Stimulated activated CD4-positive, alpha-beta T cell treated with anti-CD3 and anti-CD28 coated beads, Interleukin-4, amount 100 ng/mL, for 4 hours (primary cell): ENCODE measurements around the gene BCL2L2.
"Not testable (repeated sequence)": the region's sequence is repeated elsewhere in the genome, so short reads cannot be mapped to it uniquely, and the experiment has no call there.

Experiments
- DNase-seq, 2 experiments: peaks; one replicate each; pipeline ENCODE4 v3.0.0-alpha.2; 2020

Gene BCL2L2

DNA sequence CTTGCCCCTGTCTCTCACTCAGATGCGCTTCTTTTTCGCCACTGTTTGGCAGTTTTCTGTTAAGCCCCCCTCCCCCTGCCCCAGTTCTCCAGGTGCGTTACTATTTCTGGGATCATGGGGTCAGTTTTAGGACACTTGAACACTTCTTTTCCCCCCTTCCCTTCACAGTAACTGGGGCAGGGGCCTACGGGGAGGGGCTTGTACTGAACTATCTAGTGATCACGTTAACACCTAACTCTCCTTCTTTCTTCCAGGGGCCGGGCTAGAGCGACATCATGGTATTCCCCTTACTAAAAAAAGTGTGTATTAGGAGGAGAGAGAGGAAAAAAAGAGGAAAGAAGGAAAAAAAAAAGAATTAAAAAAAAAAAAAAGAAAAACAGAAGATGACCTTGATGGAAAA, 18.4 kb downstream of the BCL2L2 start:
- DNase-seq, result no peak

DNA sequence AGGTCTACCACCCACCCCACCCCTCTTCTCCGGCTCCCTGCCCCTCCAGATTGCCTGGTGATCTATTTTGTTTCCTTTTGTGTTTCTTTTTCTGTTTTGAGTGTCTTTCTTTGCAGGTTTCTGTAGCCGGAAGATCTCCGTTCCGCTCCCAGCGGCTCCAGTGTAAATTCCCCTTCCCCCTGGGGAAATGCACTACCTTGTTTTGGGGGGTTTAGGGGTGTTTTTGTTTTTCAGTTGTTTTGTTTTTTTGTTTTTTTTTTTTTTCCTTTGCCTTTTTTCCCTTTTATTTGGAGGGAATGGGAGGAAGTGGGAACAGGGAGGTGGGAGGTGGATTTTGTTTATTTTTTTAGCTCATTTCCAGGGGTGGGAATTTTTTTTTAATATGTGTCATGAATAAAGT, 19.1 kb downstream of the BCL2L2 start:
- DNase-seq, result not testable (repeated sequence)

DNA sequence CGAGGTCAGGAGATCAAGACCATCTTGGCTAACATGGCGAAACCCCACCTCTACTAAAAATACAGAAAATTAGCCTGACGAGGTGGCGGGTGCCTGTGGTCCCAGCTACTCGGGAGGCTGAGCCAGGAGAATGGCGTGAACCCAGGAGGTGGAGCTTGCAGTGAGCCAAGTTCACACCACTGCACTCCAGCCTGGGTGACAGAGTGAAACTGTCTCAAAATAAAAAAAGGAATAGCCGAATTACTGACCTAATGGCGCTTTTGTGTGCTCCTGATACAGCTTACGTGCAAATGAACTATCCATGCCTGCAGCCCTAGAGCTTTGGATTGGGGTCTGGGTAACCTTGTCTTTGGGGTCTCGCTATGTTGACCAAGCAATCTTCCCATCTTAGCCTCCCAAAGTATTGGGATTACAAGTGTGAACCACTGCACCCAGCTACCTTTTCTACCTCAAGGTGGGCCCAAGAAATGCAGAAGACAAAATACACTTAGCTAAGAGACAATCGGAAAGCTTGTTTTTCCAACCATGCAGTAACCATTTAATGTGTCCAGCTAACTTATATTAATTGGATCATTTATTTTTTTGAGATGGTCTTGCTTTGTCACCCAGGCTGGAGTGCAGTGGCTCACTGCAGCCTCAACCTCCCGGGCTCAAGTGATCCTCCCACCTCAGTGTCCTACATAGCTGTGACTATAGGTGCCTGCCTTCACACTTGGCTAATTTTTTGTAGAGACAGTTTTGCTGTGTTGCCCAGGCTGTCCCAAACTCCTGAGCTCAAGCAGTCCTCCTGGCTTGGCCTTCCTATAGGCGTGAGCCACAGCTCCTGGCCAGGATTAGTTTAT, 20.1 kb downstream of the BCL2L2 start:
- DNase-seq, result no peak

DNA sequence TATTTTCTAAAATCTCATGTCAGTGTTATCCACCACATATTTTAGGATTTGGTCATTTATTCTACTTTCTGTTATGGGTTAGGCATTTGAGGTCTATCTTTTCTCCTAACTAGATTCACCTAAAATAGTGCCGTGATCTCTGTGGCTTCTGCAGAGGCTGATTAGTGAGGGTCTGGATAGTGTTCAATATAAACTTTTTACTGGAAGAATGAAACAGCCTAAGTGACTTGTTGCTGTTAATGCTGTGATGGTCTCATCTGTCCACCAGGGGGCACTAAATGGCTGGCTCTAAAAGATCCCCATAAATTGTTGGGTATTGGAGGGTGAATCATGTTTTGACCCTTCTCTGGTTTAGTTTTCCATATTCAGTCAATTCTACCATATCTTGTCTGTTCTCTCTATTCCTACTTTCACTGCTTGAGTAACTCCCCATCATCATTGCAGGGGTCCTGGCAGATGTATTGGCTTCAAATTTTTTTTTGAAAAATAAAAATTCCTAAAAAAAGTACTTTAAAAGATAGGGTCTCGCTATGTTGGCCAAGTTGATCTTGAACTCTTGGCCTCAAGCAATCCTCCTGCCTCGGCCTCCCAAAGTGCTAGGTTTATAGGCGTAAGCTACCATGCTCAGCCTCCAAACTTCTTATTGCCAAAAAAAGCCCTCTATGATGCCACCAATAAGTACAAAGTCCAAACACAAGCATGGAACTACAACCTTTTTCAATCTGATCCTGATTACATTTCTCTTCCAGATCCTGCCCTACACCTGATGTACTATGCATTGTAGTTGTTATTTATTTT, 21.5 kb downstream of the BCL2L2 start:
- peak; percentile 42 to 65 for DNase-seq

DNA sequence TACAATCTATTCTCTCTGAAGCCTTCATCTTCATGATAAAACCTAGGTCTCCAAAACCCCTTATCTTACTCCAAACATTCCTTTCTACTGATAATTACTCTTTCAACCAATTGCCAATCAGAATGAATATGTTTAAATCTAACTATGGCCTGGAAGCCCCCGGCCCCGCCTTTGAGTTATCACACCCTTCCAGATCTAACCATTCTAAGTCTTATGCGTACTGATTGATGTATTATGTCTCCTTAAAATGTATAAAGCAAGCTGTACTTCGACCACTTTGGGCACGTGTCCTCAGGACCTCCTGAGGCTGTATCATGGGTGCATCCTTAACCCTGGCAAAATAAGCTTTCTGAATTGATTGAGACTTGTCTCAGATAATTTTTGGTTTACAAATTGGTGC, 29.0 kb downstream of the BCL2L2 start:
- no peak for DNase-seq

DNA sequence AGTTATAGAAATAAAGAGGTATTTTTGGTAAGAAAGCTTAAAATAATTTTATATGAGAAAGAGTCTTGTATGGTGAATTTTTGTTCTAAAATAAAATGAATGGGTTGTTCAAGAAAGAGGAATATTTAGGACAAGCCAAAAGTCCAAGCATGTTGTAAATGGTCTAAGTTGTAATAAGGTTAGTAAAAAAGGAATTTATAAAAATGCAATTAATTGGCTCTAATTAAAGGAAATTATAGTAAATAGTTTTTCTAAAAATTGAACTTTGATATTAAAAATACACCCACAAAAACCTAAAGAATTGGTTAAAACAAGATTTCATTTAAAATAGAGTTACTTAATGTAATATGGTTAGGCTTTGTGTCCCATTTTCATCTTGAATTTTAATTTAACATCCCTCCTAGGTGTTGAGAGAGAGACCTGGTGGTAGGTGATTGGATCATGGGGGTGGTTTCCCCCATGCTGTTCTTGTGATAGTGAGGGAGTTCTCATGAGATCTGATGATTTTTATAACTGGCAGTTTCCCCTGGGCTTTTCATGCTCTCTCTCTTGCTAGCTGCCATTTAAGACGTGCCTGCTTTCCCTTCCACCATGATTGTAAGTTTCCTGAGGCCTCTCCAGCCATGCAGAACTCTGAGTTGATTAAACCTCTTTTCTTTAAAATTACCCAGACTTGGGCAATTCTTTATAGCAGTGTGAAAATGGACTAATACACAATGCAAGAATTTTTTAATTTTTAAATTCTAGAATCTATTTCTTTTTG, 33.1 kb downstream of the BCL2L2 start:
- no peak for DNase-seq

DNA sequence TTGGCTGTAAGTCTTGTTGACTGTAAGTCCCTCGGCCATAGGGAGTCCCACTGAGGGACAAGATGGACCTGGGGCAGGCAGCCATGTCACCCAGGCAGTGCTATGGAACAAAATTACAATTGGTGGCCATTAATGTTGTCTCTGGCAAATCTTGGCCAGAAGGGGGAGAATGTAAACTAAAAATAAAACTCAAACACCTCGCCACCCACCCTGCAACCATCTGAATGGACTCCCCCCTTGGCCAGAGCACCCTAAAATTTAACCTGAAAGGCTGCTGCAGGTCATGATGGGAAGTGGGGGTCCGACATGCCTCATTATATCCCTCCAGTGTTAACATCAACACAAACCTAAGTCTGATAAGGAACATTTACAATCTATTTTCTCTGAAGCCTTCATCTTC, 37.8 kb downstream of the BCL2L2 start:
- DNase-seq, result no peak

DNA sequence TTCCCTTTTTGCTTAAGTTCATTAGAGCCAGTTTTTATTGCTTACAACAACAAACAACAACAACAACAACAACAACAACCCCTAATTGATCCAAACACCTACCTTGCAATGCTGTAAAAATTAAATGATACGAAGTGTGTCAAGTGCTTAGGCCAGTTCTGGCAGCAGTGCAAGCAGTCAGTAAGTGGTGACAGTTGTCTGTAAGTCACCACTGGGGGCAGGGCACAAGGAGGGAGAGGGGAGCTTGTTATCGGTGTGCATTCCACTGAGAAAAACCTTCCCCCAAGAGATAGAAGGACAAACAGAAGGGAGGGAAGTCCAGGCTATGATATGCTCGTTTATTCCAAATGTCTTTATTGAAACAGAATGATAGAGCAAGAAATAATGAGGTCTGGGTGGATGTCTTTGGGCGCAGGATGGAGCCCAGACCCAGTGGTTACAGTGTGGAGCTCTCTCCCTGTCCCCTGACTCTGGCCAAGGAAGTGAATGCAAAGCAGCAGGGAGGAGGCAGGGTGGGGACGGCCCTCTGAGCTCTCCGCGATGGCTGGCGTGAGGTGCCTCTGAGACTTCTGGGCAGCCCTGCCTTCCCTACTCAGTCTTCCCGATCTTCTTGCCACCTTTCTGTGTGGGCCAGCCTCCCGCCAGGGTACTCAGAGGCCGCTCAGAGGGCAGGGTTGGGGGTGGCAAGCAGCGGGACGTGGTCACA, 39.5 kb downstream of the BCL2L2 start:
- DNase-seq, result no peak

DNA sequence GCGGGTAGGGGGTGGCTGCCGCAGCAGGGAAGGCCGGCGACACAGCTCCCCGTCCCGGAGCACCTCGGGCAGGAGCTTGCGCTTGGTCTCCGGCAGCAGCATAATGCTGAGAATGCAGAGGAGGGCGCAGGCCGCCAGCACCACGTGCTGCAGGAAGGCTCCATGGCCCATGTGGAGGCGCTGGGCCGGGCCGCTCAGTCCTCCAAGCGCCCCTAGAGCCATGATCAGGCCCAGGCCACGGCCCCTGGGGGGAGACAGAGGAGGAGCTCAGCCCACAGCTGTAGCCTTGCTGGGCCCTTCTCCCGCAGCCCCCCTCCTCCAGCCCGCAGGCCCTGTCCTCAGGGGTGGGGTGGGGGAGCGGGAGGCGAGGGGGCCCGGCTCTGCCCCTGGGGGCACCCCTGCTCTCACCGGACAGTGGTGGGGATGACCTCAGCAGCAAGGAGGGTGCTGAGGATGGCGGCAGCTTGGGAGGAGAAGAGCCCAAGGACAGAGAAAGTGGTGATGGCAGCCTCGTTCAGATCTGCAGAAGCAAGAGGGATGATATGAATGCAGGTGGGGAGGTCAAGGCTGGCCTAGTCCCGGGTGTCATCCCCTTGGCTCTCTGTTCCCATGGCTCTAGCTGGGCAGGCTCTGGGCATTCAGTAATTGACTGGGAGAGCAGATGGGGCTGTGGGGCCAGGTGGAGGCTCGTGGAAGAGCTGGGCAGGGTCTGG, 40.2 kb downstream of the BCL2L2 start:
- no peak for DNase-seq

DNA sequence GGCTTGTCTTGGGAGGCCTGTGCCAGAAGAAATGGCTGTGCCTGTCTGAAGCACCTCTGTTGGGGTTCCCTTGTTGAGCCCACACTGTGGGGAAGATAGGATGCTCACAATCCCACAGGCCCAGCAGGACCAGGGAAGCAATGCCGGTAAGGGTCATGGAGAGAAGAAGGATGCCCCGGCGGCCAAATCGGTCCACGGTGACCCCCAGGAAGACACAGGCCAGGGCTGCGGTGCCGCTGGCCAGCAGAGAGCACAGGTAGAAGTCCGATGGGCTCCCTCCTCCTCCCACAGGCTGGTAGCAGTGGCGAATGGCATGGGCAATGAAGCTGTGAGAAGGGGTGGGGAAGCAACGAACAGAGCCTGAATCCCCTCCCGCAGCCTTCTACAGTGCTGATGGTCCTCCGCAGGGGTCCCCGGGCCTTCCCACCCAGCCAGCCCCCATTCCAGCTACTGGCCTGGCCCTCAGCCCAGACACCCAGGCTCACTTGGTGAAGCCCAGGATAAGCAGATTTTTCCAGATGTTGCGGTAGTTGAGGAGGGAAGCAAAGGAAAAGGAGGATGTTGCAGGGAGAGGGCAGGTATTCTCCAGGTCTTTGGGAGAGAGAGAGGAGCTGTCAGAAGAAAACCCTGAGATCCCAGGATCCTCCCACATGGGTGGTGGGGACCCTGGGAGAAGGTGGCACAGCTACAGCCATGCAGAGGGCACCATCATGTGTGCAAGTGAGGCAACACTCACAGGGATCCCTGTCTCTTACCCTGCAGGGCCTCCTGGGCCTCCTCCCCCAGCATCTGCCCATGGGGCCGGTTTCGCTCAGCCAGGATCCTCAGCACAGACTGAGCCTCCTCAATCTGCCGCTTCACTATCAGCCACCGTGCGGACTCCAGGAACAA, 41.0 kb downstream of the BCL2L2 start:
- DNase-seq, result no peak

DNA sequence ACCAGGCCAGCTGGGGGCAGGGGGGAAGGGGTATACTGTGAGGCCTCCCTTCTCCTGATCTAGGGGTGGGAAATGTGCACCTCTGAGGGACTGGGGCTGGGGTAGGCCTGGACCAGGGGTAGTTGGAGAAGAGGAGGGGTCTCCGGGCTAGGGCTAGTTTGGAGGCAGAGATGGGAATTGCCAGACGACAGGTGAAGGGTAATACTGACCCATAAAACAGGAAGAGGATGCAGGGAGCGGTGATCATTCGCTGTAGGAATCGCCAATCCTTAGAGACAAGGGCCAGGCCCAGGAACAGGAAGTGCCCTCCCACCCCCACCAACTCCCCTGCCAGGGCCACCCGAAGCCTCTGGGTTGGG, 41.6 kb downstream of the BCL2L2 start:
- no peak for DNase-seq

DNA sequence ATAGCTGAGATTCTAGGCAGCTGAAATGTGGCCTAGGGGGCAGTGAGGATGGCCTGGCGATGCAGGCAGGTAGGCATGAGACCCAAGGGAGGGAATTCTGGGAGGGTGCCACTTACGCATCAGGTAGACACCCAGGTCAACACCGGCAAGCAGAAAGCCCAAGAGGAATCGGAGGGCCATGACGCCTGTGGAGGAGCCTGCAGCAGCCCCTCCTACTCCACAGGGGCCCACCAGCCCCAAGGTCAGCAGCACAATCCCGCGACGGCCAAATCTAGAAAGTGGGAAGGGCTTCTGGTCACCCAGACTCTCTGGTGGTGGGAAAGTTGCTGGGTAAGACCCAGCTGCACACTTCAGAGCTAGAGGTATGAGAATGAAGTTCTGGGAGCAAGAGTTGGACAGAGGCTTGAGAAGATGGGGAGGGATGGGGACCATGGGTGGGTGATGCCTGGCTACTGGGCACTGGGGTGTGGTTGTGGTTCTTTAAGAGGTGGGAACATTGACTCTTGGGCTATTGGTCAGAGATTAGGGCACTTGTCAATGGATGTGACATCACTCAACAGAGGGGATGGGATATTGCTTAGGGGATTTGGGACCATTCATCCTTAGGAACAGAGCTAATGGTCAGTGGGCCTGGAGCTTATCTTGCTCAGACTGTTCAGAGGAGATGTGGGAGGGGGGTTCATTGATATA, 42.7 kb downstream of the BCL2L2 start:
- no peak for DNase-seq

DNA sequence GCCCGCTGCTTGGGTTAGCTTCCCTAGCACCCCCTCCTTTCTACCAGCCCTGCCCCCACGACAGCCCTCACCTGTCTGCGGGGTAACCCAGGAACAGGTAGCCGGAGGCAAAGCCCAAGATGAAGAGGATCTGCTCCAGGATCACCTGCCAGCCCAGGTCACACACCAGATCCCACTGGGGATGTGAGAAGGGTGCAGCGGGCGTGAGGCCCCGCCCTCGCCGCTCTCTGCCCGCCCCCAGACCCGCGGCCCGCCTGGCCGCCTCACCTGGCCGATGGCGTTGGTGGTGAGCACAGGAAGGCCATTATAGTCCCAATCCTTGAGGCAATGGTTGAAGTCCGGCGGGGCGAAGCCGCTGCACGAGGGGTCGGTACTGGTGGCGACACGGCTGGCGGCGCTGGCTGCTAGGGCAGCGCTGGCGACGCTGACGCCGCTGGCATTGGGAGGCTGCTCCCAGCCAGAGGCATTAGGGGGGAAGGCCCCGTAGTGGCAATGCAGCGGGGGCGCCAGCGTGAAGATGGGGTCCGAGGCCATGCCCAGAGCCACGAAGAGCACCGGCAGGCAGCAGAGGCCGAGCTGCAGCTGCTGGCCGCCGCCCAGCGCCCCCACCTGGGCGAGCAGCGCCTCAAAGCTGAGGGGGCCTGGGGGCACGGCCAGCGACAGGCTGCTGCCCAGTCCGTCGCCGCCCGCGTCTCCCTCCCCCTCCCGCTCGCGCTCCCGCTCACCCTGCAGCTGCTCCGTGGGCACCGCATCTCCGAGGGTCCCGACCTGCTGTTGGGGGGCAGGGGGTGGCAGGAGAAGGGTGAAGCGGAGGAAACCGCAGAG, 45.3 kb downstream of the BCL2L2 start:
- DNase-seq, result no peak

DNA sequence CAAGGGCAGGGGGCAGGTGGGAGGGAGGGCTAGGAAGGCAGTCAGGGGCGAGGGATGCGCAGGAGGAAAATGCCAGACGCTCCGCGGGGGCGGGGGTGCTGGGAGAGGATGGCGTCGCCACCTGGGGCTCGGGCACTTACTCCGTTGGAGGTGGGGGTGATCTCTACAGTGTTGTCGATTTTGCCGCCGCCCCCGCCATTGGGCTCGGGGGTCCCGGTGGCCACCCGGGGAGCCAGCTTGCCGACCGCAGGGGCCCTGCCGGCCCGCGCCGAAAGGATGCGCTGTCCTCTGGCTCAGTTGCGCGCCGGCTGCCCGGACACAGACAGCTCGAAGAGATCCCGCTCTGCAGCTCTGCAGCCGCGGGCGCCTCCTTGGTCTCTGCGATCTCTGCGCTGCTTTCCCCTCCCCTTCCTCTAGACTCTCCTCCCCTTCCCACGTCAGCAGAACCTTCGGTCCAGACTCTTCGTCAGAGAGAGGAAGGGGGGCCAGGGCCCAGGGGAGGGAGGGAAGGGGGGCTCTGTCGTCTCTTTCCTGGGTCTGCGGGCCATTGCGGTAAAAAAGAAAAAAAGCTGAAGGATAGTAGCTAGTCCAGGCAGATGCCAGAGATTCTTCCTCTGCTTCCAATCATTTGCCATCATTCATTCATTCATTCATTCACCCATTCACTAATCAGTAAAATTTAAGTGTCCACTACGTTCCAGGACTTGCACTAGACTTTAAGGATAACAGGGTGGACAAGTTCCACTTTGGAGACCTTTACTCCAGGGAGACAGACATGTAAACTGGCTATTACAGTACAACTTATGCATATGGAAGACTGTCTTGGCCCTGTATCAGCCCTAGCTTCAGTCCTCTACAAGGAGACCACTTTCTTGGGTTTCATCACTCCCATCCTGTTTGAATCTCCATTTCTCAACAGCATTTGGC, 46.1 kb downstream of the BCL2L2 start, which contains the start of gene SLC22A17:
Gene SLC22A17 (minus strand): TSS at position 382 of the 927 bp plus-strand sequence.
- peak; percentile 53 to 59 for DNase-seq

DNA sequence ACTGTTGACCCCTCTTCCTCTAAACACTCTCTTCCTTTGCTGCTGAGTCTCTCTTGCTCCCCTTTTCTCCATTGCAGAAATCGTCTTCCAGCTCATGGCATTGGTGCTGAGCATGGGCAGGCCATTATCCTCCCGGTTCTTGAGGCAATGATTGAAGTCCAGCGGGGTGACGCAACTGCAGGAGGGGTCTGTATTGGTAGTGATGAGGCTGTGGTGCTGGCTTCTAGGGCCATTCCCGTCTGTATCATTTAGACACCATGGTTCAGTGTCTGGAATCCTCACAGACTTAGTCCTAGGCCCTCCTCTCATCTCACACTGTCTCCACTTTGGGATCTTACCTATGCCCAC, 46.8 kb downstream of the BCL2L2 start:
- no peak for DNase-seq

DNA sequence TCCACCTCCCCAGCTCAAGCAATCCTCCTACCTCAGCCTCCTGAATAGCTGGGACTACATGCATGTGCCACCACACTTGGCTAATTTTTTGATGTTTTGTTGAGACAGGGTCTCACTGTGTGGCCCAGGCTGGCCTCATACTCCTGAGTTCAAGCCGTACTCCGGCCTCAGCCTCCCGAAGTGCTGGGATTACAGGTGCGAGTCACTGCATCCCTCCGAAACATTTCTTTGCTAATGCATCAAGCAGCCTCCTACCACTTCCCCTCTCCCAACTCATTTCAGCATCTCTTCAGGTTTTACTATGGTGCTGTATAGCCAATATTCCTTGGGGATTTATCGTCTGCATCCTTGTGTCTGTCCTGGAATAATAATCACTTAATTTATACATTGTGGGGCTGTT, 48.4 kb downstream of the BCL2L2 start:
- DNase-seq, result no peak

DNA sequence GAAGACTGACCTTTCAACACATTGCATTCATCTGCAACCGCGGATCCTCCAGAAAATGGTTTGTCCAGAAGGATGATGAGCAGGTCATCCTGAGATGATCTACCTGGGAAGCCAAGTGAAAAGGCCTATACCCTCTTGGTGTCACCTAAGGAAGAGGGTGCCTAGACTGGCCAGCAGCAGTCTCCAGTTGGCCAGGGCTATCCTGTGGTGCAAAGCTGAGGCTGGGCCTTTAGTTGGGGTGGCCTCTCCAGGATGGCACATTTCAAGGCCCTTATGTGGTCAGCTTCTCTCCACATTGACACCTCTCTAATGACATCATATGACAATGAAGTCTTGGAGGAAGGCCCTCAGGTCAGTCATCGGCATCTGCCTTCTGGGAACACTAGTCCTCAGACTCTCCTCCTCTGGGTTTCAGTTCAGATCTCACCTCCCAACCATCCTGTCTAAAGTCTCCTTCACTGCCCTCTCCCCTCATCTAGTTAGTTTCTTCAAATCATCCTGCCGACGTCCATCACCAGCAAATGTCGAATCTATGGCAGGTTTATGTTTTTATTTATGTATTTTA, 49.3 kb downstream of the BCL2L2 start:
- no peak for DNase-seq

DNA sequence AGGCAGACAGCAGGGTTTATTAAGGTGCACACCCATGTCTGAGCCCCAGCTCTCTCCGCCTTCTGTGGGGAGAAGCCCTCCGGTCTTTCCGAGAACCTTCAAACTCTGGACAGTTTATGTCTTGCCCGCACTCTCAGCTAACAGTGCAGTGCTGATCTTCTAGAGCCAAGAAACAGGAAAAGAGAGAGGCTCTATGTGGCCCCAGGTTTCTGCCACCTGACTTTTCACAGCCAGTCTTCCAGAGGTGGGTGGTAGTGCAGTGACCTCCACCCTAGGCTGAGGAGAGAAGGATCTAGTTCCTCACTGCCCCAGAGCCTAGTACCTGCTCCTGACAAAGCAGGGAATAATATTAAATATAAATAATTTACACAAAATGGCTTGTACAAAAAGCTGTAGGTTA, 50.0 kb downstream of the BCL2L2 start:
- DNase-seq, result no peak
